Prostate gland (tissue), 2 donors: ENCODE results near the gene SCMH1. TPM values are rescaled to one million over a fixed set of nuclear protein-coding genes. Genes with fewer than 3 reads are reported as not detected.
"Not testable (repeated sequence)": the region's sequence is repeated elsewhere in the genome, so short reads cannot be mapped to it uniquely, and the experiment has no call there.

Experiments used
- DNase-seq: peaks from one replicate; pipeline ENCODE4 v3.0.0-alpha.2; 2019; ENCODE audit warnings: low spot score
- H3K27ac ChIP-seq, 2 donors: fragments of 200-600 bp; sonication (generic); 2 replicates each; pipeline ENCODE4 v1.5.1; 2017 to 2019
- H3K27me3 ChIP-seq: fragments of 200-600 bp; sonication (generic); replicated peaks from 2 replicates; pipeline ENCODE4 v1.5.1; 2019; ENCODE audit not compliant: insufficient read depth
- H3K36me3 ChIP-seq, 2 donors: fragments of 200-600 bp; sonication (generic); 1 replicate in 1 of 2; 2 replicates in 1 of 2; pipeline versions ENCODE4 v1.5.1 to v1.8.1; 2017 to 2019
- H3K4me1 ChIP-seq: fragments of 200-600 bp; sonication (generic); replicated peaks from 2 replicates; pipeline ENCODE4 v1.5.1; 2019
- H3K4me3 ChIP-seq, 2 donors: fragments of 200-600 bp; sonication (generic); 2 replicates each; pipeline ENCODE4 v1.5.1; 2017 to 2019
- H3K9me3 ChIP-seq: fragments of 200-600 bp; sonication (generic); 2 replicates; pipeline ENCODE4 v1.5.1; 2017
- POLR2A ChIP-seq: fragments of 450-650 bp; IDR thresholded peaks from one replicate; pipeline ENCODE4 v1.6.1; 2016; ENCODE audit warnings: antibody characterized with exemption, mild to moderate bottlenecking
- POLR2AphosphoS5 ChIP-seq: sonication (generic); formaldehyde crosslinking; IDR thresholded peaks from one replicate; pipeline ENCODE4 v1.6.1; 2017; ENCODE audit warnings: antibody characterized with exemption
- WGBS: methylation state at CpG from one replicate; pipeline ENCODE4 v1.1.5; 2018; 5-methylcytosine and 5-hydroxymethylcytosine counted together
- intact Hi-C: fragments of 100-400 bp; cut with DNase I; formaldehyde crosslinking; loops from one replicate; pipeline ENCODE4 v1.14.2; 2022
- total RNA-seq, 2 donors: library from RNA; depleted of rRNA; stranded (reverse); fragments of >200 nt; gene quantifications; one replicate each; pipeline ENCODE4 v1.1.0, GENCODE V29; 2016
- TF ChIP-seq, protein P1 (sequence below), 4 experiments: fragments of 200-600 bp in 2 of 4; fragments of 450-650 bp in 2 of 4; sonication (generic) in 2 of 4; IDR thresholded peaks; 1 replicate in 3 of 4; 2 replicates in 1 of 4; pipeline ENCODE4 v1.5.1; 2016 to 2019; ENCODE audit warnings: antibody characterized with exemption in 4 of 4, mild to moderate bottlenecking in 2 of 4, moderate library complexity in 2 of 4

SCMH1 gene
- total RNA-seq, 2 donors from 2014 or later: 49.0 to 62.7 TPM

DNA sequence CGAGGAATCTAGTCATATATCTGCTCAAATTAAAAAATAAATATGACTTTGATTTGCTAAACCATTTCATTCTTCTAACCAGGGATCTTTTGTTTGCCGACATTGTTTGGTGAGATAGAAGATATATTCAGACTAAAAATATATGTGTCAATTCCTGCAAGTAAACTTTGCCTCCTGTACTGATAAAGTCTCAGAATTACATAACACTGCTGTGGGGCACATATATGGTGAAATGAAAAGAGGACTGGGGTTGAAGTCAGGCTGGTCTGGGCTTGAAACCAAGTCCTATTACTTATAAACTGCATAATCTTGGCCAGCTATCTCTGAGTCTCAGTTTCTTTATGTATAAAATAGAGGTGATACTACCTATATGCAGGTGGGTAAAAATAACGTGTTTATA, 9.8 kb downstream of the SCMH1 start:
- no peaks in the 10 kb centered on the region for H3K9me3 ChIP-seq
- H3K4me1 ChIP-seq: no peaks in the 10 kb centered on the region
- TF ChIP-seq, protein P1, sequence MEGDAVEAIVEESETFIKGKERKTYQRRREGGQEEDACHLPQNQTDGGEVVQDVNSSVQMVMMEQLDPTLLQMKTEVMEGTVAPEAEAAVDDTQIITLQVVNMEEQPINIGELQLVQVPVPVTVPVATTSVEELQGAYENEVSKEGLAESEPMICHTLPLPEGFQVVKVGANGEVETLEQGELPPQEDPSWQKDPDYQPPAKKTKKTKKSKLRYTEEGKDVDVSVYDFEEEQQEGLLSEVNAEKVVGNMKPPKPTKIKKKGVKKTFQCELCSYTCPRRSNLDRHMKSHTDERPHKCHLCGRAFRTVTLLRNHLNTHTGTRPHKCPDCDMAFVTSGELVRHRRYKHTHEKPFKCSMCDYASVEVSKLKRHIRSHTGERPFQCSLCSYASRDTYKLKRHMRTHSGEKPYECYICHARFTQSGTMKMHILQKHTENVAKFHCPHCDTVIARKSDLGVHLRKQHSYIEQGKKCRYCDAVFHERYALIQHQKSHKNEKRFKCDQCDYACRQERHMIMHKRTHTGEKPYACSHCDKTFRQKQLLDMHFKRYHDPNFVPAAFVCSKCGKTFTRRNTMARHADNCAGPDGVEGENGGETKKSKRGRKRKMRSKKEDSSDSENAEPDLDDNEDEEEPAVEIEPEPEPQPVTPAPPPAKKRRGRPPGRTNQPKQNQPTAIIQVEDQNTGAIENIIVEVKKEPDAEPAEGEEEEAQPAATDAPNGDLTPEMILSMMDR (IDR thresholded peaks at IDR 0.05): no peak
- TF ChIP-seq POLR2AphosphoS5 (no peak), POLR2A (no peak)
- no peak overlapping the region for H3K27ac ChIP-seq
- no peak overlapping the region for H3K4me3 ChIP-seq
- no peak for DNase-seq
- H3K27me3 ChIP-seq: no peaks in the 10 kb centered on the region
- intact Hi-C loops: no loop called here
- WGBS: 72% methylated on average over 3 of the region's 3 CpGs
- H3K36me3 ChIP-seq: no peaks in the 10 kb centered on the region

GRCh38 chr1:41230656-41231055, 11.4 kb downstream of the SCMH1 start:
- H3K36me3 ChIP-seq: no peaks in the 10 kb centered on the region
- H3K27ac ChIP-seq: no peak overlapping the region
- 88% methylated on average over 2 of the region's 2 CpGs for WGBS
- TF ChIP-seq POLR2AphosphoS5: no peak
- TF ChIP-seq POLR2A: no peak
- TF ChIP-seq, protein P1 (IDR thresholded peaks at IDR 0.05): no peak
- H3K4me1 ChIP-seq: no peaks in the 10 kb centered on the region
- H3K27me3 ChIP-seq: no peaks in the 10 kb centered on the region
- intact Hi-C loops: no loop called here
- H3K9me3 ChIP-seq: no peaks in the 10 kb centered on the region
- H3K4me3 ChIP-seq: no peak overlapping the region
- no peak for DNase-seq

DNA sequence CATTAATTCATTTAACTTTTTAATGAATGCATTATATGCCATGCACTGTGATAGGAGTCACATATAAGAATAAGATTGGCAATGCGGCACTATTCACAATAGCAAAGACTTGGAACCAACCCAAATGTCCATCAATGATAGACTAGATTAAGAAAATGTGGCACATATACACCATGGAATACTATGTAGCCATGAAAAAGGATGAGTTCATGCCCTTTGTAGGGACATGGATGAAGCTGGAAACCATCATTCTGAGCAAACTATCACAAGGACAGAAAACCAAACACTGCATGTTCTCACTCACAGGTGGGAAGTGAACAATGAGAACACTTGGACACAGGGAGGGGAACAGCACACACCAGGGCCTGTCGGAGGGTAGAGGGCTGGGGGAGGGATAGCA, 12.9 kb downstream of the SCMH1 start:
- DNase-seq, intact Hi-C loops, H3K4me3 ChIP-seq, H3K4me1 ChIP-seq, H3K36me3 ChIP-seq, H3K27ac ChIP-seq, H3K27me3 ChIP-seq, H3K9me3 ChIP-seq: not testable (repeated sequence)
- WGBS: 98% methylated on average over 2 of the region's 2 CpGs

DNA sequence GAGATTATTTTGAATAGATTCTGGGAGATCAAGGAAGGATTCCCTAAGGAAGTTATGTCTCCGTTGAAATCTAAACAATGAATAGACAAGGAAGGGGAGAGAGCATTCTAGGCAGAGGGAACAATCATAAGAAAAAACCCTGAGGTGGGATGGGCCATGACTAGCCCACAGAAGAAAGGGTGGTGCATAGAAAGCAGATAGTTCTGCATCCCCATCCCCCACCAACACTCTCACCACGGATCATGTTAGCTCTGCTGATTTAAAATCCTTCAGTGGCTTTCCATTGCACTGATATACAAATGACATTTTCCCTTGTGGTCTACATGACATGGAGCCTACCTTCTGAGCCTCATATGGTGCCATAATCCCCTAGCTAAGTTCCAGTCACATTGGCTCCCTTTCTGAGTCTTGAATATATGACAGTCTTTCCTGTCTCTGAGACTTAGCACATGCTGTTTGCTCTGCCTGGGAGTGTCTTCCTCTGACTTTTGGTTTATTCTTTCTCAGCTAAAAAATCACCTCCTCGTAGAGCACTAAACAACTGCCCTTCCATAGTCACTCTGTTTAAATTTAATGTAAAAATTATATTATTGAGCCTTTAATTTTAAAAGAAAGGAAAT, 15.2 kb downstream of the SCMH1 start:
- intact Hi-C loops: no loop called here
- Histone ChIP-seq H3K4me3 (no peak overlapping the region), H3K4me1 (no peaks in the 10 kb centered on the region), H3K36me3 (no peaks in the 10 kb centered on the region), H3K9me3 (no peaks in the 10 kb centered on the region), H3K27me3 (no peaks in the 10 kb centered on the region), H3K27ac (no peak overlapping the region)
- DNase-seq: no peak
- 29% methylated on average over 3 of the region's 3 CpGs for WGBS
- TF ChIP-seq POLR2AphosphoS5 (no peak), POLR2A (no peak)
- TF ChIP-seq, protein P1 (IDR thresholded peaks at IDR 0.05): no peak

- no peak for DNase-seq
- Histone ChIP-seq H3K27me3 (no peaks in the 10 kb centered on the region), H3K4me3 (no peak overlapping the region), H3K4me1 (no peaks in the 10 kb centered on the region), H3K9me3 (no peaks in the 10 kb centered on the region), H3K27ac (no peak overlapping the region), H3K36me3 (no peaks in the 10 kb centered on the region)
- intact Hi-C loops: no loop called here
- 96% methylated on average over 3 of the region's 3 CpGs for WGBS
- TF ChIP-seq POLR2AphosphoS5: no peak
- no peak for TF ChIP-seq POLR2A
- TF ChIP-seq, protein P1 (IDR thresholded peaks at IDR 0.05): no peak
Observed at GRCh38 chr1:41225495-41225894, 16.6 kb downstream of the SCMH1 start.
